A549 (cell line): ENCODE measurements around the gene CHKA. TPM values are rescaled to one million over a fixed set of nuclear protein-coding genes. Genes with fewer than 3 reads are reported as not detected.

Source experiments
- ATAC-seq, 2 experiments: fragments of 200-7000 bp in 1 of 2; fragments of >200 bp in 1 of 2; cut with Nextera tagmentation in 1 of 2; cut with Tn5 transposase in 1 of 2; 3 replicates each; pipeline versions ENCODE4 v1.8.0 to v1.9.1; 2018 to 2020; ENCODE audit warnings: mild to moderate bottlenecking in 1 of 2, moderate library complexity in 1 of 2
- CTCF ChIA-PET: fragments of 300-600 bp; sonication (Branson Sonifier 250); formaldehyde crosslinking; extraction: SDS; loops from one replicate; lab custom pipeline; 2021; ENCODE audit warnings: antibody characterized with exemption, inconsistent platforms; lab: Yijun Ruan, JAX
- POLR2A ChIA-PET: fragments of 350-600 bp; formaldehyde crosslinking; extraction: SDS; loops from one replicate; lab custom pipeline; 2021; ENCODE audit warnings: antibody characterized with exemption, inconsistent platforms; lab: Yijun Ruan, JAX
- DNase-seq, 2 experiments: peaks; one replicate each; pipeline versions ENCODE4 v3.0.0 to v3.0.0-alpha.2; 2011 to 2016; ENCODE audit warnings: low read depth in 1 of 2, low spot score in 1 of 2
- FAIRE-seq: peaks from 2 replicates; lab custom pipeline; 2011; peaks lifted over from hg19 to GRCh38; lab: Jason Lieb, UNC
- H3K27ac ChIP-seq, 2 experiments: fragments of >200 bp; sonication (Bioruptor Twin); formaldehyde crosslinking; 3 replicates each; pipeline ENCODE4 v1.5.1; 2016 to 2017
- H3K4me1 ChIP-seq: fragments of >200 bp; sonication (Bioruptor Twin); formaldehyde crosslinking; 3 replicates; pipeline ENCODE4 v1.6.1; 2016
- H3K4me2 ChIP-seq: fragments of >200 bp; sonication (Bioruptor Twin); formaldehyde crosslinking; 3 replicates; pipeline ENCODE4 v1.6.1; 2016
- H3K4me3 ChIP-seq: fragments of >200 bp; sonication (Bioruptor Twin); formaldehyde crosslinking; 3 replicates; pipeline ENCODE4 v1.5.1; 2016
- H3K9me3 ChIP-seq: fragments of >200 bp; sonication (Bioruptor Twin); formaldehyde crosslinking; 3 replicates; pipeline ENCODE4 v1.6.1; 2016
- BHLHE40 ChIP-seq: IDR thresholded peaks from 2 replicates; pipeline ENCODE4 v1.6.1; 2012; ENCODE audit warnings: low read depth, low read length, inconsistent platforms
- CEBPB ChIP-seq, 2 experiments: fragments of >200 bp in 1 of 2; sonication (Bioruptor Twin) in 1 of 2; formaldehyde crosslinking in 1 of 2; IDR thresholded peaks; 2 replicates each; pipeline ENCODE4 v1.6.1; 2012 to 2016
- E2F6 ChIP-seq: IDR thresholded peaks from 2 replicates; pipeline ENCODE4 v1.6.1; 2012; ENCODE audit warnings: low read depth, borderline replicate concordance
- EHF ChIP-seq: fragments of 250-450 bp; sonication (Bioruptor Pico); IDR thresholded peaks from 2 replicates; pipeline ENCODE4 v1.5.0; 2020; ENCODE audit warnings: mild to moderate bottlenecking
- ESRRA ChIP-seq: fragments of 150-350 bp; IDR thresholded peaks from 2 replicates; pipeline ENCODE4 v1.6.1; 2014; ENCODE audit warnings: mild to moderate bottlenecking, low read length, borderline replicate concordance
- GATA3 ChIP-seq: IDR thresholded peaks from 2 replicates; pipeline ENCODE4 v1.6.1; 2012; ENCODE audit warnings: borderline replicate concordance
- HDAC2 ChIP-seq: fragments of 200-600 bp; sonication (generic); IDR thresholded peaks from 2 replicates; pipeline ENCODE4 v1.6.1; 2016
- HEYL ChIP-seq: fragments of 250-450 bp; sonication (Bioruptor Pico); IDR thresholded peaks from 2 replicates; pipeline ENCODE4 v1.8.0; 2021; ENCODE audit warnings: mild to moderate bottlenecking, moderate library complexity
- HMGXB4 ChIP-seq: fragments of 250-450 bp; sonication (Bioruptor Pico); IDR thresholded peaks from 2 replicates; pipeline ENCODE4 v1.5.0; 2021; ENCODE audit warnings: mild to moderate bottlenecking, moderate library complexity, borderline replicate concordance
- HOXA7 ChIP-seq: fragments of 250-450 bp; sonication (Bioruptor Pico); IDR thresholded peaks from 2 replicates; pipeline ENCODE4 v1.5.0; 2020; ENCODE audit warnings: mild to moderate bottlenecking, moderate library complexity
- JUN ChIP-seq, 2 experiments: fragments of >200 bp; sonication (Bioruptor Twin); formaldehyde crosslinking; IDR thresholded peaks; 2 replicates in 1 of 2; 3 replicates in 1 of 2; pipeline ENCODE4 v1.6.1; 2016 to 2017
- KDM1A ChIP-seq: fragments of 200-600 bp; sonication (generic); IDR thresholded peaks from 2 replicates; pipeline ENCODE4 v1.6.1; 2016; ENCODE audit warnings: low read depth, mild to moderate bottlenecking
- MAFK ChIP-seq: fragments of 450-650 bp; IDR thresholded peaks from 2 replicates; pipeline ENCODE4 v1.6.1; 2014; ENCODE audit not compliant: partially characterized antibody
- MAZ ChIP-seq: fragments of 150-350 bp; IDR thresholded peaks from 2 replicates; pipeline ENCODE4 v1.6.1; 2014; ENCODE audit warnings: antibody characterized with exemption, low read depth, low read length, borderline replicate concordance
- MYC ChIP-seq: IDR thresholded peaks from 2 replicates; pipeline ENCODE4 v1.6.1; 2012; ENCODE audit warnings: mild to moderate bottlenecking, inconsistent platforms, low read length, improper control_type of control experiment, borderline replicate concordance
- NFE2L2 ChIP-seq: fragments of 150-350 bp; conservative IDR thresholded peaks from 2 replicates; pipeline ENCODE4 v1.6.1; 2014; ENCODE audit warnings: low read length
- NPAS2 ChIP-seq: fragments of 250-450 bp; sonication (Bioruptor Pico); IDR thresholded peaks from 2 replicates; pipeline ENCODE4 v1.8.0; 2022; ENCODE audit warnings: mild to moderate bottlenecking, moderate library complexity, borderline replicate concordance
- PBX3 ChIP-seq: IDR thresholded peaks from 2 replicates; pipeline ENCODE4 v1.6.1; 2012
- REST ChIP-seq: fragments of 200-600 bp; sonication (generic); IDR thresholded peaks from 2 replicates; pipeline ENCODE4 v1.6.1; 2016; ENCODE audit warnings: antibody characterized with exemption, mild to moderate bottlenecking, moderate library complexity
- RNF2 ChIP-seq: fragments of 200-600 bp; sonication (generic); IDR thresholded peaks from 2 replicates; pipeline ENCODE4 v1.6.1; 2016; ENCODE audit warnings: low read depth, mild to moderate bottlenecking, antibody characterized with exemption, moderate library complexity, borderline replicate concordance
- SREBF2 ChIP-seq: fragments of 450-650 bp; IDR thresholded peaks from 2 replicates; pipeline ENCODE4 v1.6.1; 2014; ENCODE audit warnings: mild to moderate bottlenecking, moderate library complexity
- TP53 ChIP-seq: fragments of 250-450 bp; sonication (Bioruptor Pico); IDR thresholded peaks from 2 replicates; pipeline ENCODE4 v1.5.0; 2021; ENCODE audit warnings: mild to moderate bottlenecking, moderate library complexity
- ZC3H11A ChIP-seq: fragments of 450-650 bp; IDR thresholded peaks from 2 replicates; pipeline ENCODE4 v1.6.1; 2014; ENCODE audit warnings: antibody characterized with exemption, mild to moderate bottlenecking
- WGBS: methylation state at CpG from one replicate; pipeline ENCODE4 v1.1.6; 2017; ENCODE audit errors: missing lambda C conversion rate; 5-methylcytosine and 5-hydroxymethylcytosine counted together
- polyA plus RNA-seq, 4 experiments: library from polyadenylated mRNA; depleted of rRNA in 3 of 4; stranded (reverse); fragments of >200 nt; fragmentation: RNase III in 1 of 4; extraction: RNeasy Plus Mini Kit Qiagen cat#74134 plus additional on column Dnase treatment in 1 of 4; gene quantifications; 2 replicates in 3 of 4; 3 replicates in 1 of 4; pipeline ENCODE4 v1.2.3, GENCODE V29; 2011 to 2017
- TF ChIP-seq, protein P1 (sequence below): fragments of >200 bp; sonication (Bioruptor Twin); formaldehyde crosslinking; IDR thresholded peaks from 3 replicates; pipeline ENCODE4 v1.6.1; 2016
- TF ChIP-seq, protein P2 (sequence below): fragments of 250-450 bp; sonication (Bioruptor Pico); IDR thresholded peaks from 2 replicates; pipeline ENCODE4 v1.5.0; 2020; ENCODE audit warnings: low read depth, mild to moderate bottlenecking, moderate library complexity

The CHKA gene
- polyA plus RNA-seq, 2 of the 4 experiments (the other 2 are of a cell fraction): 14.2 to 21.7 TPM

DNA sequence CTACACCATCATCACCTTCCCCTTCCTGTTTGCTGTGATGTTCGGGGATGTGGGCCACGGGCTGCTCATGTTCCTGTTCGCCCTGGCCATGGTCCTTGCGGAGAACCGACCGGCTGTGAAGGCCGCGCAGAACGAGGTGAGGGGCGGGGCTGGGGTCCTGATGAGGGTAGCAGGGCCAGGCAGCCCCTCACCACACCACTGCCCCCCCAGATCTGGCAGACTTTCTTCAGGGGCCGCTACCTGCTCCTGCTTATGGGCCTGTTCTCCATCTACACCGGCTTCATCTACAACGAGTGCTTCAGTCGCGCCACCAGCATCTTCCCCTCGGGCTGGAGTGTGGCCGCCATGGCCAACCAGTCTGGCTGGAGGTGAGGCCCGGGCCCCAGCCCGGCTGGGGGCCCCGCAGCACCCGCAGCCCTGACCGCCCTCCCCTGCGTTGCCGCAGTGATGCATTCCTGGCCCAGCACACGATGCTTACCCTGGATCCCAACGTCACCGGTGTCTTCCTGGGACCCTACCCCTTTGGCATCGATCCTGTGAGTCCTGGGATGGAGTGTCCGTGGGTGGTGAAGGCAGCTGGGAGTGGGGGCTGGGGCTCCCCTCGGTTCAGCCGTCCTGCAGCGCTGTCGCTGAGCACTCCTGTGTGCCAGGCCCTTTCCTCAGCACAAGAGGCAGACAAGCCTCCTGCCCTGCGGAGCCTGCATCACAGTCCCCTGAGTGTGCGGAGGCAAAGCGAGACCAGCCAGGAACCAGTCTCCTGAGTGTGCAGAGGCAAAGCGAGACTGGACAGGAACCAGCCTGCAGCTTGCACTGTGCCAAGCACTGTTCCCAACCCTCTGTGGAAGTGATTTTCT lies 73.5 kb downstream of the CHKA start:
- FAIRE-seq: no peak
- ChIA-PET CTCF (no interaction called here), POLR2A (no interaction called here)
- Histone ChIP-seq H3K27ac (no peak overlapping the region), H3K4me1 (peaks cover 14% of the 10 kb centered on the region), H3K9me3 (no peaks in the 10 kb centered on the region), H3K4me2 (no peak overlapping the region), H3K4me3 (no peak overlapping the region)
- DNase-seq: no peak
- TF ChIP-seq HOXA7 (CRISPR knock-in tag) (no peak), TP53 (CRISPR knock-in tag) (no peak), MYC (no peak), HEYL (CRISPR knock-in tag) (no peak), ZC3H11A (no peak), MAZ (no peak), EHF (CRISPR knock-in tag) (no peak), ESRRA (no peak)
- 94% methylated on average over 37 of the region's 37 CpGs for WGBS
- ATAC-seq: no peak

DNA sequence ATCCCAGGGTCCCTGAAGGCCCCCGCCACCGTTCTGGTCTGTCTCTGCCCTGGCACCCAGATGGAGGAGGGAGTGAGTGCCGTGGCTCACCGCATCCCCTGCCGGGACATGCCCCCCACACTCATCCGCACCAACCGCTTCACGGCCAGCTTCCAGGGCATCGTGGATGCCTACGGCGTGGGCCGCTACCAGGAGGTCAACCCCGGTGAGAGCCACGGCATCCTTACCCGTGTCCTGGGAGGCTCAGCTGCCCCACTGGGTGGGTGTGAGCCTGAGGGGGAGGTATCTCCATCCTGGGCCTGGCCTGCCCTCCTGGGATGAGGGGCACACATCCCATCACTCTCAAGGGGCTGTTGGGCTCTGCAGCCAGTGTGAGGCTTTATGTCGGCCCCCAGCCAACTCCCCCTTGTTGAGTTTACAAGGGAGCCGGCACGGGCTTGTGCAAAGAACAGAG lies 76.3 kb downstream of the CHKA start:
- DNase-seq (no peak), ATAC-seq (no peak), FAIRE-seq (no peak)
- WGBS: 98% methylated on average over 16 of the region's 18 CpGs
- no peak overlapping the region for H3K4me3 ChIP-seq
- POLR2A ChIA-PET: no interaction called here
- CTCF ChIA-PET: no interaction called here
- H3K9me3 ChIP-seq: no peaks in the 10 kb centered on the region
- H3K4me2 ChIP-seq: no peak overlapping the region
- TF ChIP-seq GATA3: no peak
- no peak for TF ChIP-seq E2F6
- TF ChIP-seq JUN (IDR thresholded peaks at IDR 0.05): no peak
- TF ChIP-seq REST: no peak
- no peak for TF ChIP-seq MAZ
- TF ChIP-seq ESRRA: no peak
- TF ChIP-seq BHLHE40: no peak
- no peak for TF ChIP-seq HMGXB4 (CRISPR knock-in tag)
- no peak for TF ChIP-seq MAFK
- no peak for TF ChIP-seq CEBPB (IDR thresholded peaks at IDR 0.05)
- TF ChIP-seq, protein P1, sequence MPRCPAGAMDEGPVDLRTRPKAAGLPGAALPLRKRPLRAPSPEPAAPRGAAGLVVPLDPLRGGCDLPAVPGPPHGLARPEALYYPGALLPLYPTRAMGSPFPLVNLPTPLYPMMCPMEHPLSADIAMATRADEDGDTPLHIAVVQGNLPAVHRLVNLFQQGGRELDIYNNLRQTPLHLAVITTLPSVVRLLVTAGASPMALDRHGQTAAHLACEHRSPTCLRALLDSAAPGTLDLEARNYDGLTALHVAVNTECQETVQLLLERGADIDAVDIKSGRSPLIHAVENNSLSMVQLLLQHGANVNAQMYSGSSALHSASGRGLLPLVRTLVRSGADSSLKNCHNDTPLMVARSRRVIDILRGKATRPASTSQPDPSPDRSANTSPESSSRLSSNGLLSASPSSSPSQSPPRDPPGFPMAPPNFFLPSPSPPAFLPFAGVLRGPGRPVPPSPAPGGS: no peak
- no peak for TF ChIP-seq KDM1A
- TF ChIP-seq RNF2: no peak
- no peak for TF ChIP-seq NFE2L2
- no peak for TF ChIP-seq HDAC2
- TF ChIP-seq, protein P2, sequence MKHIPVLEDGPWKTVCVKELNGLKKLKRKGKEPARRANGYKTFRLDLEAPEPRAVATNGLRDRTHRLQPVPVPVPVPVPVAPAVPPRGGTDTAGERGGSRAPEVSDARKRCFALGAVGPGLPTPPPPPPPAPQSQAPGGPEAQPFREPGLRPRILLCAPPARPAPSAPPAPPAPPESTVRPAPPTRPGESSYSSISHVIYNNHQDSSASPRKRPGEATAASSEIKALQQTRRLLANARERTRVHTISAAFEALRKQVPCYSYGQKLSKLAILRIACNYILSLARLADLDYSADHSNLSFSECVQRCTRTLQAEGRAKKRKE (CRISPR knock-in tag): no peak
- TF ChIP-seq SREBF2: no peak
- TF ChIP-seq PBX3: no peak
- no peak for TF ChIP-seq HEYL (CRISPR knock-in tag)
- no peak for TF ChIP-seq NPAS2
- H3K4me1 ChIP-seq: peaks cover 37% of the 10 kb centered on the region
- no peak overlapping the region for H3K27ac ChIP-seq
